GM18526 (cell line): ENCODE measurements around the gene BCAR3.

Experiments used
- POLR2A ChIP-seq: IDR thresholded peaks from 3 replicates; pipeline ENCODE4 v1.6.1; 2011; ENCODE audit not compliant: insufficient read length; ENCODE audit errors: extremely low read depth

BCAR3 gene

DNA sequence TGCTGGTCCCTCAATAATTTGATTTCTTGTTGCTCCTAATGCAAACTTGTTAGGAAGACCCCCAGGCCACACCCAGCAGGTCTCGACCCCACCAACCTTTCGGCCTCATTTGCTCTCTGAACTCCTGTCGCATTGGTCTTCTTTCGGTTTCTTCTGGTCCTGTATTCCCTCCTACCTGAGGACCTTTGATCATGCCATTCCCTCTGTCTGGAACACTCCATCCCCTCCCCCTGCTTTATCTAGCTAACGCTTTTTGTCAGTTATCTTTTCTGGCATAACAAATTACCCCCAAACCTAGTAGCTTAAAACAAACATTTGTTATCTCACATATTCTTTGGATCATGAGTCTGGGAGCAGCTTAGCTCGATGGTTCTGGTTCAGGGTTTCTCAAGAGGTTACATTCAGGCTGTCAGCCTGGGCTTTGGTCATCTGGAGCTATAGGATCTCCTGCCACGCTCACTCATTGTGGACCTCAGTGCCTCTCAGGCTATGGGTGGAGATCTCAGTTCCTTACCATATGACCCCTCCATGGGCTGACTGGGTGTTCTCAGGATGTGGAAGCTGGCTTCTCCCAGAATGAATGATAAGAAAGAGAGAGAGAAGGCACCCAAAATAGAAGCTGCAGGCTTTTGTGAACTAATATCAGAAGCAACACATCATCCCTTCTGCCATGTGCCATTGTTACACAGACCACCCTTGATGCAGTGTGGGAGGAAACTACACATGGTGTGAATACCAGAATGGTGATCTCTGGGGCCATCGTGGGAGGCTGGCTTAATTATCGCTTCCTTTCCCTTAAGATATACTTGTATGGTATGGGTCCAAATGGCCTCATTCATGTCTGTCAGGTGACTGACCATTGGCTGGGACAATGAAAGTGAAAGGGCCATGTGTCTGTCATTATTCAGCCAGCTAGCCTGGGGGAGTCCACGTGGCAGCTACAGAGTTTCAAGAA, 29.1 kb upstream of the BCAR3 start:
- no peak for TF ChIP-seq POLR2A

DNA sequence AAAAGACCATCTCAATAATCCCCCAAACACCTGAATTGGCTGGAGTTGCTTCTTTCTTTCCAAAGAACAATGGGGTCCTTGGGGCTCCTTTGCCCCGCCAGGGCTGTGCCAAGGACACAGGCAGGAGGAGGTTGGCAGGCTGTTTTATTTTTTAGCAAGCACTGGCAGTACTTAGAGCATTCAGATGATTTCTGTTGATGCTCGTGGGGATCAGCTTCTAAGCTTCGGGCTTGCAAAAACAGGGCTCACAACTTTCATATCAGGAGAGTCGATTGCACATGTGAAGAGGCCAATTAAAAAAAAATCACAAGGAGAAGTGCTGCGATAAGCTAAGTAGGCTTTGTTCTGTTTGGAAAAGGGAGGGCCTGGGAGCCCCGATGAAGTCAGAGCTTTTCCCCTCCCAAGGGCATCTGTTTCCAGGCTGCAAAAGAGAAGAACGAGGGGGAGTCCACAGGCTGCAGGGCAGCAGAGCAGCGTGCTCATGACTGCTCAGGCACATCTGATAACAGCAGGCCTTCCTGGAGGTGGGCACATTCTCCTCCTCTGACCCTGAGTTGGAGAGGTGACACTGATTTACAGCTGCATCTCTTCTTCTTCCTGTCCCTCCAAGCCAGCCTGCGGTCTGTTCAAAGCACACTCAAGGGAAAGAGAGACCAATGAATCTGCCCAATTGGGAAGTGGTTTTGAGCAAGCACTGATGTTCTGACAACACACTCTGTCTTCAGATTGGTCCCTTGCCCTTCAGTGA, 27.3 kb upstream of the BCAR3 start:
- no peak for TF ChIP-seq POLR2A

DNA sequence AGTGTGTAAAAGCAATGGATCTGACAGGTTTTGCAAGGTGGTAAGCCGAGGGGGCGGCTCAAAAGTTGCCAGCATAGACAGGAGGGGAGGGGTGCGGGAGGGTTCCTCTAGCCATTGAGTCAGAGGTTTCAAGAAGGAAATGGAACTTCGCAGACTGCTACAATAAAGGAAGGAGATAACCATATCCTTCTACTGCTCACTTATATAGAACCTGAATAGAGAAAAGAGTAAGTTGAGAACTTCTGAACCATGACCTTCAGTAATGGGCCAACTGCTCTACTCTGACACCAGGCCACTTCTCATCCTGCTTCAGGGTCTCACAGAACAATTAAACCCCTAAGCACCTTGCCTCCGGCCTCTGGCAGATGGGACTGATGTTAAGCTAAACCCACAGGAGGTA, 26.3 kb upstream of the BCAR3 start:
- TF ChIP-seq POLR2A = peak; percentile 16

DNA sequence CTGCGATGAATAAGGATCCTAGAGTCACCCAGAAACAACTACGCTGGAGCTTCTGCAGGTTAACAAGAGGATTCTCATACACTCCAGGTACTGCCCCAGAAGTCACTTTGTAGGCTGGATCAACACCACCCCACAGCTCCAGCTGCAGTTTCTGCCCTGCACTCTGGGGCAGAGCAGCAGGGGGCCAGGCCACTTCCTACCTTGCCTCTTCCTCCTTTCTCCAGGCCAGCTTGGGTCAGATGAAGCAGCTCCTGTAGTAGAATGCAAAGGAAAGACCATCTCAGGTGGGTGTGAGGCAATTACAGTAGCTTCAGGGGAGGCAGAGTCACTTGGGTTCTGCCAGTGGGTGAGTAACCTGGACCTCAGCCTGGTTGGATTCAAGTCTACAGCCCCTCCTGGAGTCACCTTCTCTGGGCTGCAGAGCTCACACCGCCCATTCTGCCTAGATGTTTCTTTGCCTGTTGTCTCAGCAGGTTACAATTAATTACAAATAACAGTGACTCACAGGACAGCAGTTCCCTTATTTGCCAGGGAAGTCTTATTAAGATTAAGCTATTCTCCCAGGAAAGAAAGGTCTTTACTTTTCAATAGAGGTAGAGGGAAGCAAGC, 24.4 kb upstream of the BCAR3 start:
- no peak for TF ChIP-seq POLR2A

DNA sequence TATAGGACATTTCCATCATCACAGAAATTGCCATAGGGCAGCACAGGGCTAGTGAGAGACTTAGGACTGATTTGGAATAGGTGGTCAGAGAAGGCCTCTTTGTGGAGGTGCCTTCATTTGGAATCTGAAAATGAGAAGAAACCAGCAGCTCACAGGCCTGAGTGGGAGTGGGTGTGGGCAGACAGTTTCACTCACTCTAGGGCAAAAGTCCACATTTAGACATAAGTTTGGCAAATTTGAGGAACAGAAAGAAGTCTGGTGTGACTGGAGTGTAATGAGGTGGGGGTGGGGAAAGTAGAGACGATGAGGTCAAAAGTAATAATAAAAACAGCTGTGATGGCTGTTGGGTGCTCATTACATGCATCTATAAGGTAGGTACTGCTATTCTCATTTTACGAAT, 22.4 kb upstream of the BCAR3 start:
- TF ChIP-seq POLR2A = no peak

DNA sequence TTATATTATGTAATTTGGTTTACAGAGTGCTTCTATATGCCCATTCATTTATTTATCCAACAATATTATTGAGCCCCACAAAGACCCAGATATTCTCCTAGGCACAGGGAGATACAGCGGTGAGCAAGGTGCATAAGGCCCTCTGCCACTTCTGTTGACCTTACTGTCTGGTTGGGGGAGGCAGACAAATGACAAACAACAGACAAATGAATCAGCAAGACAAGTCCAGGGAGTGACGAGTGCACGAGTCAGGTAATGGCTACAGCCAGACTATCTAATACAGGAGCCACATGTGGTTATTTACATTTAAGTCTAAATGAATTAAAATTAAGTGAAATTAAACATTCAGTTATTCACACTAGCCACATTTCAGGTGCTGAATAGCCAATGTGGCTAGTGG, 22.0 kb upstream of the BCAR3 start:
- no peak for TF ChIP-seq POLR2A

DNA sequence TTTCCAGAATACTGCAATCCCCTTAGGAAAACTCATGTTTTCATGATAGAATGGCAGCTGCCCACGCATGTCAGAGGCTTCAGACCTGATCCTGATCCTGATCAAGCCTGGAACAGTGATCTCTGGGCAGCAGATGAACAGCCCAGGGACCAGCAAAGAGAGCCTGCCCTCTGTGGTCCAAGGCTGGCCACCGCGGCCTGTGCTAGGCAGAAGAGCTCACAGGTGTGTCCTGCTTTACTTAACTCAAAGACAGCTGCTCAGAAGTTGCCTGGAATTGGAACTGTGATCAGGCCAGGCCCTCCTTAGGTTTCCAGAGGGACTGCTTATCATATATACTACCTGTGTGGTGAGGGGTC, 21.2 kb upstream of the BCAR3 start:
- TF ChIP-seq POLR2A = no peak

DNA sequence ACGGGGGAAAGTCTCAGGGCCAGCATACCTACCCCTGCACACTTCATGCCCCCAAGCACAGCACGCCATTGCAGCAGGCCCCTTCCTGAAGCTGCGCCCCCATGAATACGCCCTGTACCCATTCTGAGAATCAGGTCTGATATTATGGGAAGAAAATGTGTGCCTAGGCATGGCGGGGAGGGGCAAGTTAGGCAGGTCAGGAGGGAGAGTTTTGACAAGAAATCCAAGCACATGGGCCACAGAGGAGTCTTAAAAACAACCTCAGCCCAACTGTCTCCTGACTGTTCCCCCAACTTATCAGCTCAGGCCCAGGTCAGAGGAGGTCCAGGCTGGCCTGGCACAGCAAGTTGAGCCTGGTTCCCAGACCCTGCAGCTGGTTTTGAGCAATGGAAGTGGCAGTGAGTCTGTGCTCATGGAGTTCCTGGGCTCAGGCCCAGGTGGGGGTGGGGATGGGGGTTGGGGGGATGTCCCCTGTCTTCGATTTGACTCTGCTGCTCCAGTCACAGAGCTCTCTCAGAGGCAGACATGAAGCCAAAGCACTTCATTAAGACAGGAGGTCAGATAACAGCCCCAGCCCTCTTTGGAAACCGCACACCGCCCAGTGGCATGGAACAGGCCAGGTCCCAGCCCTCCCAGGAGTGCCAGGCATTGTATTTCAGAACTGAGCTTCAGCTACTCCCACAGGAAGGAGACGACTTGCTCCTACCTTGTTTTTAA, 20.6 kb upstream of the BCAR3 start:
- TF ChIP-seq POLR2A = peak; percentile 18

DNA sequence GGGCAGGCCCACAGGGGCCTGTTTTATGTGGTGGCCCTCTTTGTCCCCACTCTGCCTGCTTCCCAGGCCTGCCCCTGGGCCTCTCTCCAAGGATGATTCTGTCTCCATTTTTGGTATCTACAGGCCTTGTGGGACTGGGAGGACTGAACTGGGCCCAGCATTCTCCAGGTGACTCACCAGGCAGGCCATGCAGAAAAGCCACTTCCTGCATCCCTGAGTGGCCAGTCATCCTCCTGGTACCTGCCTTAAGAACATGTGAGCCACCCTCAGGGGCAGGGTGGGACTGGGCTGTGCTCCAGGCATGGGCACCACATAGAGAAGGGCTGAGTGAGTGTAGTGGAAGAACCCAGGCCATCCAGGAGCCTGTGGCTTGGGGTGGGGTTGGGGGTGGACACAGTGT, 20.0 kb upstream of the BCAR3 start:
- TF ChIP-seq POLR2A = no peak

DNA sequence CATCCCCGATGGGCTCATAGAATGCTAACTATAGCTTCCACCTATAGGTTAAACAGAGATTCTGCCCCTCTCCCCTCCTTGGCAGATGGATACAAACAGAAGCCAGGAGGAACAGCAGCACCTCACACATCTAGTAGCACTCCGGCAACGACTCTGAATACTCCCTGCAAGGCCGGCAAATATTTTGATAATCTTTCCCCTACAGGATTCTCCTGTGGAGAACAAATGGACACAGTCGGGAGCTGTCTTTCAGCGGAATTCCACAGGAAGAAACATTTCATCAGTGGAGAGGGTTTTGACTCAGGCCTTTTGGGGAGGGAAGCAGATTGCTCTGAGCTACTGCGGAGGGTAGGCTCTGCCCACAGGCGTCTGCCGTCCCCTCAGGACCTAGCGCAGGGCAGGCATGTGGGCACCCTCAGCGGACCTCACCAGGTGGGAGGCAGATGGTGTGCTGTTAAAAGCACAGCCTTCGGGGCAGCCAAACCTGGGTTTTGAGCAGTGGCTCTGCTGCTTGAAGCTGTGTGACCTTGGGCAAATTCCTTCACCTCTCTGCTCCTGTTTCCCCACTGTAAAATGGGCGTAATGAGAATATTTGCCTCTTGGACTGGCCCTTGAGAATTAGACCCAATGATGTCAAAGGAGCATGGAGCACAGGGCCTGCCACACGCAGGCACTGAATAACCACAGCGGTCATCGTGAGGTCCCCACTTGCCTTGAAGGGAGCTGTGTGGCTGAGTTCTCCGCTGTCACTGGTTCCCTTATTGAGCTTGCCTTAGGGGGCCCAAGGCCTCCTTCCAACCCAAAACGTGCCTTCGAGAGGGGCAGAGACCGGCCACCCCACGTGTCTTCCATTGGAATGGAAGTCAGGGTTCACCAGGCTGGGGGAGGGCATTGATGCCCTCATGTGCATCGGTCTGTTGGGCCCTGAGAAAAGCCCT, 19.2 kb upstream of the BCAR3 start:
- TF ChIP-seq POLR2A = no peak

DNA sequence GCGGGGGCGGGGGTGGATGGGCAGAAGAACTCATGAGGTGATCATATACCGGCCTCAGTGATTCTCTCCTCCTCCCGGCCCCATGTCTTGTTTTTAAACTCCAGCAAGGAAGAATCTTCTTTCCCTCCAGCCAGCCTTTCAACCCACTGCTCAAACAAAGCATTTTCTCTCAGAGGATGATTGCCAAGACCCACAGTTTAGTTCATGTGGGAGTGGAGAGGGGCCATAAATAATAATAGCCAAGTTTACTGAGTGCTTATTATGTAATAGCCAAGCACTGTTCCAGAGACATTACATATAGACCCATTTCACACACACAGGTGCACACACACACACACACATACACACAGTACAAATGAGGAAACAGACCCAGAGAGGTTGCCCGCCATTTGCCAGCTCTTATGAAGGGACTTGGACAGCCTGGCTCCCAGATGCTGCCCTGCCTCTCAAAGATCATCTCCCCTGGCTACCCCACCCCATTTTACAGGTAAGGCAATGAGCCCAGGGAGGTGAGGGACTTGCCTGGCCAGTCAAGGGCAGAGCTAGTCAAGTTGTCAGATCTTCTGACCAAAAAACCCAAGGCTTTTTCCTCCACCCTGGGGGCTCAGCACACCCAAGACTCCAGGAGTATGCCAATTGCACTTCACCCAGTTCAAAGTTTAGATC, 18.0 kb upstream of the BCAR3 start:
- TF ChIP-seq POLR2A = no peak

DNA sequence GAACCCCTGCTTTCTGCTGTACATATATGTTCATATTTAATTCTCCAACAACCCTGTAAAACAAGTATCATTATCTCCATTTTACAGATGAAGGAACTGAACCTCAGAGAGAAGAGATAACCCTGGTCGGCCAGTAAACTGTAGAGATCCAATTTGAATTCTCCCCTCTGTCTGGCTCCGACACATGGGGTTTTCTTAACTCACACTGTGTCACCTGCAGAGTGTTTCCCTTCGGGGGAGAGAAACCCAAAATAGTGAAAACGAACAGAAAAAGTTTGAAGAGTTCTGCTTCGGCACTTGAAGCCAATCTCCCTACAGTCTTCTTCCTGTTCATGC, 17.4 kb upstream of the BCAR3 start:
- no peak for TF ChIP-seq POLR2A

DNA sequence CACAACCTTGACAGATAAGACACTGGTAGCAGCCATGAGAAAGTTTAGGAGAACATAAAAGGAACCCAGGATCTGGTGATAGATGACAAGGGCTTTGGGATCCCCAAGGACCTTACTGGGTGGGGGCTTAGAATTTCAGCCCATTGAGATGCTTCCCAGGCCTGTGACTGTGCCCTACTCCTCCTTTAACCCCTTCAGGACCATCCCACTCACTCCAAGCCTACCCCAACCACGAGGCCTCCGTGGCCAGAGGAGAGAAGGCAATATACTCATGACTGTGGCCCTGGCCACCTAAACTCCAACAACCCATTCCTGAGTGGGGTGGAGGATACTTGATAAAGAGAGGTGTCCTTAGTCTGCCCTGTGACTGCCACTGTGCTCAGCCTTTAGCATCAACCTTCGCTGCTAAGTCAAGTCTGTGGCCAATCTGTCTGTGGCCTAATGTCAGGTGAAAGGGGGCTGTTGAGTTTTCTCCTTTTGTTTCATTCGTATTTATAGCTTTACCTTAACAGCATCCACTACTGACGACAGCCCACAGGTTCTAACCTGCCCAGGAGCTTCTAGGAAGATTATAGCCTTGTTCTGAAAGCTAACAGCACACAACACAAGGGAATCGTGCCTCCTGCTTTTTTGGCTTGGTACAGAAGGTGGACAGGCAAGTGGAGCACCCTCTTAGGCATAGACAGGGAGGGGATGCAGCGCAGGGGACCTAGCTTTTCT, 16.9 kb upstream of the BCAR3 start:
- TF ChIP-seq POLR2A = no peak

DNA sequence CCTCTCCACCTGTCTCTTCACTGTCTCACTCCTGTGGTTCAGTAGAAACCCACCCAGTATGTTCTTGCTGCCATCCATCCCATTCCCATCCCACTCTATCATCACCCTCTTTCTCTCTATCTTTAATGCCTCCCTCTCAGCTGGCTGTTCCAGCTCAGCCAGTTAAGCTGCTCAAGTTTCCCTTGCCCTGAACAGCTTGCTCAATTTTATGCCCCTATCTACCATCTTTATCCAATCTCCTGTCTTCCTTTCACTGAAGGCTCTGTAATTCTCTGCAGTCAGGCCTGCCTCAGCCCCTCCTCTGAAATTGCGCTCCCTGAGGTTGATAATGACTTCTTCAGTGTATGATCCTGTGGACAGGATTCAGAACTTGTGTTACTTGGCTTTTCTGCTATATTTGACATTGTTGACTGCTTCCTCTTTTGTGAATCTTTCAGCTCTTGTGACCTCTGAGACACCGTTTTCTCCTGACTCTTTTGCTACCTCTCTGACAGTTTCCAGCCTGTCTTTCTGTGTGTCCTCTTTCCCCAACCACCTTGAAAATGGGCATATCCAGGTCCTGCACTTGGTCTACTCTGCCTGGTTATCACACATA, 13.9 kb upstream of the BCAR3 start:
- TF ChIP-seq POLR2A = no peak
